ENCODE measurements around the gene CSNK1A1. TPM values are rescaled to one million over a fixed set of nuclear protein-coding genes. Genes with fewer than 3 reads are reported as not detected.

The CSNK1A1 gene
- total RNA-seq, 1 experiment from 2014 or later, result 287 TPM

DNA sequence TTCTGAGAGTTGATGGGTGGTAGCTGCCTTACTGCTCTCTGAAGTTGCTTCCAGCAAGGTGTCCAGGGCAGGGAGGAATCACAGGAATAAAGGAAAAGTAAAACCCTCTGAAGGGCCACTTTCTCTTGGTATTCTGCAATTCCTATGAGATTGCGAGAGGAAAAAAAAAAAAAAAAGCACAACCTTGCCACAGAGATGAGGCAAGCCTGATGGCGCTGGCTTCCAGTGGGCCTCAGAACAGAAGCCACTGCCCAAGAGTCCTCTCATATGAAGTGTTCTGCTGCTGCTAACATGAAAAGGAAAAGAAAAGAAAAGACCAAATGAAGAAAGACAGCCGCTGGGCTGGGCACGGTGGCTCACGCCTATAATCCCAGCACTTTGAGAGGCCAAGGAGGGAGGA is 91.3 kb downstream of the CSNK1A1 start:
- intact Hi-C loops (cut with micrococcal nuclease; ENCODE audit: unreplicated experiment), result no loop called here
- POLR2A ChIA-PET, result no interaction called here
- Histone ChIP-seq H3K36me3 (ENCODE audit: control insufficient read depth, insufficient read depth, low read length) (no peaks in the 10 kb centered on the region), H3K4me3 (ENCODE audit: low read depth in 2 of 2, low read length in 2 of 2) (no peak overlapping the region), H3K27ac (ENCODE audit: low read length) (no peak overlapping the region), H3K4me1 (ENCODE audit: control insufficient read depth, insufficient read depth, low read length) (peaks cover 15% of the 10 kb centered on the region), H3K9me3 (ENCODE audit: control insufficient read depth, insufficient read depth, low read depth, low read length) (no peaks in the 10 kb centered on the region), H3K27me3 (ENCODE audit: control insufficient read depth, insufficient read depth, low read length) (no peaks in the 10 kb centered on the region)
- DNase-seq (ENCODE audit: low read depth, low spot score) (no peak), ATAC-seq (no peak)
- in situ Hi-C loops (cut with HindIII; ENCODE audit: low pct_unique_long_range_greater_than_20kb, low sequenced_read_pairs), result no loop called here
- CTCF ChIA-PET, result no interaction called here
- no TSS peak for BruUV-seq (replicated peaks)
- TF ChIP-seq SIN3A (IDR thresholded peaks at IDR 0.05; ENCODE audit: borderline replicate concordance, insufficient read depth, low read depth, low read length) (no peak), POLR2AphosphoS5 (IDR thresholded peaks at IDR 0.05; ENCODE audit: low read depth, low read length) (no peak), TCF7L2 (IDR thresholded peaks at IDR 0.05; ENCODE audit: low read depth, low read length) (no peak)
- TF ChIP-seq, protein P1, sequence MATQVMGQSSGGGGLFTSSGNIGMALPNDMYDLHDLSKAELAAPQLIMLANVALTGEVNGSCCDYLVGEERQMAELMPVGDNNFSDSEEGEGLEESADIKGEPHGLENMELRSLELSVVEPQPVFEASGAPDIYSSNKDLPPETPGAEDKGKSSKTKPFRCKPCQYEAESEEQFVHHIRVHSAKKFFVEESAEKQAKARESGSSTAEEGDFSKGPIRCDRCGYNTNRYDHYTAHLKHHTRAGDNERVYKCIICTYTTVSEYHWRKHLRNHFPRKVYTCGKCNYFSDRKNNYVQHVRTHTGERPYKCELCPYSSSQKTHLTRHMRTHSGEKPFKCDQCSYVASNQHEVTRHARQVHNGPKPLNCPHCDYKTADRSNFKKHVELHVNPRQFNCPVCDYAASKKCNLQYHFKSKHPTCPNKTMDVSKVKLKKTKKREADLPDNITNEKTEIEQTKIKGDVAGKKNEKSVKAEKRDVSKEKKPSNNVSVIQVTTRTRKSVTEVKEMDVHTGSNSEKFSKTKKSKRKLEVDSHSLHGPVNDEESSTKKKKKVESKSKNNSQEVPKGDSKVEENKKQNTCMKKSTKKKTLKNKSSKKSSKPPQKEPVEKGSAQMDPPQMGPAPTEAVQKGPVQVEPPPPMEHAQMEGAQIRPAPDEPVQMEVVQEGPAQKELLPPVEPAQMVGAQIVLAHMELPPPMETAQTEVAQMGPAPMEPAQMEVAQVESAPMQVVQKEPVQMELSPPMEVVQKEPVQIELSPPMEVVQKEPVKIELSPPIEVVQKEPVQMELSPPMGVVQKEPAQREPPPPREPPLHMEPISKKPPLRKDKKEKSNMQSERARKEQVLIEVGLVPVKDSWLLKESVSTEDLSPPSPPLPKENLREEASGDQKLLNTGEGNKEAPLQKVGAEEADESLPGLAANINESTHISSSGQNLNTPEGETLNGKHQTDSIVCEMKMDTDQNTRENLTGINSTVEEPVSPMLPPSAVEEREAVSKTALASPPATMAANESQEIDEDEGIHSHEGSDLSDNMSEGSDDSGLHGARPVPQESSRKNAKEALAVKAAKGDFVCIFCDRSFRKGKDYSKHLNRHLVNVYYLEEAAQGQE (IDR thresholded peaks at IDR 0.05; ENCODE audit: insufficient read depth in 1 of 2, low read depth in 2 of 2, low read length in 1 of 2), result no peak
- TF ChIP-seq, protein P2, sequence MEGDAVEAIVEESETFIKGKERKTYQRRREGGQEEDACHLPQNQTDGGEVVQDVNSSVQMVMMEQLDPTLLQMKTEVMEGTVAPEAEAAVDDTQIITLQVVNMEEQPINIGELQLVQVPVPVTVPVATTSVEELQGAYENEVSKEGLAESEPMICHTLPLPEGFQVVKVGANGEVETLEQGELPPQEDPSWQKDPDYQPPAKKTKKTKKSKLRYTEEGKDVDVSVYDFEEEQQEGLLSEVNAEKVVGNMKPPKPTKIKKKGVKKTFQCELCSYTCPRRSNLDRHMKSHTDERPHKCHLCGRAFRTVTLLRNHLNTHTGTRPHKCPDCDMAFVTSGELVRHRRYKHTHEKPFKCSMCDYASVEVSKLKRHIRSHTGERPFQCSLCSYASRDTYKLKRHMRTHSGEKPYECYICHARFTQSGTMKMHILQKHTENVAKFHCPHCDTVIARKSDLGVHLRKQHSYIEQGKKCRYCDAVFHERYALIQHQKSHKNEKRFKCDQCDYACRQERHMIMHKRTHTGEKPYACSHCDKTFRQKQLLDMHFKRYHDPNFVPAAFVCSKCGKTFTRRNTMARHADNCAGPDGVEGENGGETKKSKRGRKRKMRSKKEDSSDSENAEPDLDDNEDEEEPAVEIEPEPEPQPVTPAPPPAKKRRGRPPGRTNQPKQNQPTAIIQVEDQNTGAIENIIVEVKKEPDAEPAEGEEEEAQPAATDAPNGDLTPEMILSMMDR (IDR thresholded peaks at IDR 0.05), result no peak

DNA sequence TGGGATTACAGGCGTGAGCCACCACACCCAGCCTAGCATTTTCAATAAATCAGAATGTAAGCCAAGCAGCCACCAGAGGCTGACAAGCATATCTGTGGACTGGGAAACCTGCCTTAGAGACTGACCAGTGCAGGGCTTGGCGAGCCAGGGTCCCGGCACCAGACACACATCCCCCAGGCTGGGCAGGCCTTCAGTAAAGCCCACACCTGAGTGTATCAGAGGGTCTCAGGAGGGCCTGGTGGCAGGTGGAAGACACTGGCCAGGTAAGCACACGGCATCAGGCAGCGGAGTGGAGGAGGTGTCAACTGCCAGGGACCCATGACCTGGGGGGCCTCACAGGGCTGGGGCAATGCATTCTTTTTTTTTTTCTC is 93.9 kb downstream of the CSNK1A1 start:
- DNase-seq (ENCODE audit: low read depth, low spot score) (no peak), ATAC-seq (no peak)
- Histone ChIP-seq H3K27ac (ENCODE audit: low read length) (peak overlapping the region; percentile 77; the same call in 1 of the 2 replicates), H3K27me3 (ENCODE audit: control insufficient read depth, insufficient read depth, low read length) (no peaks in the 10 kb centered on the region), H3K4me3 (ENCODE audit: low read depth in 2 of 2, low read length in 2 of 2) (no peak overlapping the region), H3K36me3 (ENCODE audit: control insufficient read depth, insufficient read depth, low read length) (no peaks in the 10 kb centered on the region), H3K9me3 (ENCODE audit: control insufficient read depth, insufficient read depth, low read depth, low read length) (no peaks in the 10 kb centered on the region), H3K4me1 (ENCODE audit: control insufficient read depth, insufficient read depth, low read length) (peaks cover 28% of the 10 kb centered on the region)
- POLR2A ChIA-PET, result no interaction called here
- in situ Hi-C loops (cut with HindIII; ENCODE audit: low pct_unique_long_range_greater_than_20kb, low sequenced_read_pairs), result no loop called here
- TF ChIP-seq TCF7L2 (IDR thresholded peaks at IDR 0.05; ENCODE audit: low read depth, low read length) (no peak), SIN3A (IDR thresholded peaks at IDR 0.05; ENCODE audit: borderline replicate concordance, insufficient read depth, low read depth, low read length) (no peak), POLR2AphosphoS5 (IDR thresholded peaks at IDR 0.05; ENCODE audit: low read depth, low read length) (no peak)
- TF ChIP-seq, protein P1 (IDR thresholded peaks at IDR 0.05; ENCODE audit: insufficient read depth in 1 of 2, low read depth in 2 of 2, low read length in 1 of 2), result no peak
- TF ChIP-seq, protein P2 (IDR thresholded peaks at IDR 0.05), result no peak
- intact Hi-C loops (cut with micrococcal nuclease; ENCODE audit: unreplicated experiment), result no loop called here
- no TSS peak for BruUV-seq (replicated peaks)
- CTCF ChIA-PET, result no interaction called here

Data from Panc1 (cell line).